HepG2 (cell line): ENCODE data around the gene DHX34. TPM values are rescaled to one million over a fixed set of nuclear protein-coding genes. Genes with fewer than 3 reads are reported as not detected.
A peak's percentile ranks its signal among the peaks of the same experiment; 100 is the strongest.

ENCODE experiments used
- ATAC-seq: fragments of 200-7000 bp; cut with Tn5 transposase; 3 replicates; pipeline ENCODE4 v1.9.1; 2020; ENCODE audit warnings: mild to moderate bottlenecking, moderate library complexity
- BruUV-seq: library from RNA; stranded (reverse); fragments of 400-500 nt; replicated peaks from 2 replicates; lab custom pipeline; 2021; lab: Mats Ljungman, UMichigan
- CTCF ChIA-PET: fragments of 300-600 bp; formaldehyde crosslinking; extraction: SDS; loops from one replicate; lab custom pipeline; 2021; ENCODE audit warnings: low total read pairs, inconsistent platforms, low intra/inter-chr PET ratio; lab: Yijun Ruan, JAX
- POLR2A ChIA-PET: fragments of 350-600 bp; sonication (Branson Sonifier 250); formaldehyde crosslinking; loops from one replicate; lab custom pipeline; 2020; ENCODE audit warnings: antibody characterized with exemption, inconsistent platforms; lab: Yijun Ruan, JAX
- DNase-seq: peaks from one replicate; pipeline ENCODE4 v3.0.0-alpha.2; 2015; ENCODE audit warnings: low spot score
- FAIRE-seq: peaks from 3 replicates; lab custom pipeline; 2011; peaks lifted over from hg19 to GRCh38; lab: Jason Lieb, UNC
- H2AFZ ChIP-seq: one replicate; pipeline ENCODE4 v1.6.1; 2011; ENCODE audit warnings: low read length, inconsistent platforms
- H3K27ac ChIP-seq: fragments of 300-600 bp; 3 replicates; pipeline ENCODE4 v1.8.0; 2011; ENCODE audit warnings: mixed run types, mild to moderate bottlenecking, mixed read lengths, low read length, inconsistent platforms; ENCODE audit not compliant: insufficient read depth; ENCODE audit errors: extremely low read length
- H3K27me3 ChIP-seq, 2 experiments: fragments of 200-600 bp in 1 of 2; 2 replicates in 1 of 2; 3 replicates in 1 of 2; pipeline versions ENCODE4 v1.6.0 to v1.8.0; 2011; ENCODE audit warnings: low read length in 2 of 2, mild to moderate bottlenecking in 2 of 2, moderate library complexity in 2 of 2, inconsistent platforms in 1 of 2; ENCODE audit not compliant: insufficient read depth in 2 of 2, control insufficient read depth in 1 of 2
- H3K36me3 ChIP-seq, 2 experiments: fragments of 200-600 bp in 1 of 2; replicated peaks in 1 of 2; 2 replicates in 1 of 2; 3 replicates in 1 of 2; pipeline versions ENCODE4 v1.5.1 to v1.8.0; 2011; ENCODE audit warnings: low read length in 2 of 2, inconsistent platforms in 1 of 2; ENCODE audit not compliant: insufficient read depth in 2 of 2, control insufficient read depth in 1 of 2
- H3K4me1 ChIP-seq: 2 replicates; pipeline ENCODE4 v1.5.1; 2012; ENCODE audit warnings: low read length, inconsistent platforms; ENCODE audit not compliant: insufficient read depth
- H3K4me2 ChIP-seq: 2 replicates; pipeline ENCODE4 v1.6.0; 2011; ENCODE audit warnings: low read depth, low read length, inconsistent platforms
- H3K4me3 ChIP-seq, 3 experiments: fragments of 200-600 bp in 1 of 3; sonication (generic), shearing (Covaris generic) in 1 of 3; replicated peaks in 1 of 3; 2 replicates each; pipeline ENCODE4 v1.5.1; 2011 to 2016; ENCODE audit warnings: low read length in 3 of 3, inconsistent platforms in 2 of 3, low read depth in 2 of 3, mild to moderate bottlenecking in 2 of 3, control low read depth in 1 of 3, mixed read lengths in 1 of 3; ENCODE audit not compliant: insufficient read depth in 1 of 3
- H3K79me2 ChIP-seq: one replicate; pipeline ENCODE4 v1.6.1; 2011; ENCODE audit warnings: low read length, inconsistent platforms; ENCODE audit not compliant: insufficient read depth
- H3K9ac ChIP-seq: 2 replicates; pipeline ENCODE4 v1.6.0; 2011; ENCODE audit warnings: mild to moderate bottlenecking, low read depth, low read length, inconsistent platforms; ENCODE audit not compliant: insufficient read depth
- H3K9me3 ChIP-seq: 2 replicates; pipeline ENCODE4 v1.5.1; 2012; ENCODE audit warnings: mild to moderate bottlenecking, low read length
- H4K20me1 ChIP-seq: 2 replicates; pipeline ENCODE4 v1.6.0; 2011; ENCODE audit warnings: inconsistent platforms, mild to moderate bottlenecking, low read length, moderate library complexity; ENCODE audit not compliant: insufficient read depth
- AGO2 ChIP-seq: fragments of 200-400 bp; formaldehyde crosslinking; optimal IDR thresholded peaks from 2 replicates; pipeline ENCODE3; 2017; ENCODE audit warnings: mild to moderate bottlenecking, low read depth, low read length, moderate library complexity
- HNRNPL ChIP-seq: fragments of 200-400 bp; formaldehyde crosslinking; IDR thresholded peaks from 2 replicates; pipeline ENCODE4 v1.6.1; 2017; ENCODE audit warnings: mild to moderate bottlenecking, low read depth, low read length
- ZNF274 ChIP-seq: sonication (generic); formaldehyde crosslinking; IDR thresholded peaks from 2 replicates; pipeline ENCODE4 v1.5.1; 2020; ENCODE audit warnings: mild to moderate bottlenecking, missing genetic modification reagents
- ZNF546 ChIP-seq: sonication (generic); formaldehyde crosslinking; conservative IDR thresholded peaks from 2 replicates; pipeline ENCODE4 v1.8.1; 2023; ENCODE audit warnings: mild to moderate bottlenecking, missing genetic modification reagents
- WGBS: methylation state at CpG from one replicate; pipeline ENCODE4 v1.1.6; 2017; ENCODE audit warnings: low lambda C conversion rate; 5-methylcytosine and 5-hydroxymethylcytosine counted together
- in situ Hi-C: cut with HindIII; loops from 2 replicates; pipeline ENCODE4 v1.10.0; 2017; ENCODE audit warnings: low pct_unique_long_range_greater_than_20kb; ENCODE audit not compliant: extremely low pct_ligation_motif_present
- intact Hi-C: fragments of 100-400 bp; cut with micrococcal nuclease; formaldehyde crosslinking; loops from one replicate; pipeline ENCODE4 v1.10.0; 2022; ENCODE audit not compliant: unreplicated experiment
- polyA plus RNA-seq, 8 experiments: library from polyadenylated mRNA; depleted of rRNA in 3 of 8; stranded (reverse) in 7 of 8; unstranded in 1 of 8; fragments of >200 nt; fragmentation: Illumina TruSeq in 4 of 8; extraction: Trizol in 4 of 8; gene quantifications; 2 replicates each; pipeline versions ENCODE4 v1.2.1 to v1.2.3, GENCODE V29; 2011 to 2016; ENCODE audit warnings: low read depth in 4 of 8, missing spikeins in 1 of 8, mixed read lengths in 1 of 8; ENCODE audit not compliant: insufficient read depth in 1 of 8
- total RNA-seq, 5 experiments: library from RNA; depleted of rRNA; stranded (reverse); fragments of >200 nt; fragmentation: Illumina TruSeq; extraction: Trizol; gene quantifications; 2 replicates each; pipeline ENCODE4 v1.2.3, GENCODE V29; 2016; ENCODE audit warnings: low read depth in 1 of 5
- TF ChIP-seq, protein P1 (sequence below): sonication (generic); formaldehyde crosslinking; IDR thresholded peaks from one replicate; pipeline ENCODE4 v1.5.1; 2020; ENCODE audit warnings: mild to moderate bottlenecking, missing genetic modification reagents; ENCODE audit errors: not compliant biosample characterization

Gene DHX34
- total and polyA plus RNA-seq, 2 of the 13 experiments (the other 11 are each of a cell fraction or from before 2014, with no cell fraction given), result 9.2 to 12.0 TPM

DNA sequence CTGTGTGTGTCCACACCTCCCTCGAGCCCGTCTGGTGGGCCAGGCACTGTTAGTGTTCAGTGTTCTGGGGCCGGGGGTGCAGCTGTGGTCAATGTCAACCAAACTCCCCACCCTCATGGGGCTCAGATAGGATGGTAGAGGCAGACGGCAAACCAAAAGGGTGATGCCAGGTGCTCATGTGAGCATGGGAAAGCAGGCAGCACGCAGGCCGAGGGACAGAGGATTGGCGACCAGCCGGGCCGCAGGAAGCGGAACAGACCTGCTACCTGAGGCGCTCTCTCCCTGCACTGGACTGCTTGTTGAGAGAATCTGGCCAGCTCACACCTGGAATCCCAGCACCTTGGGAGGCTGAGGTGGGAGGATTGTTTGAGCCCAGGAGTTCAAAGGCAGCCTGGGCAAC is 29.1 kb downstream of the DHX34 start (continued):
- TF ChIP-seq, protein P1, sequence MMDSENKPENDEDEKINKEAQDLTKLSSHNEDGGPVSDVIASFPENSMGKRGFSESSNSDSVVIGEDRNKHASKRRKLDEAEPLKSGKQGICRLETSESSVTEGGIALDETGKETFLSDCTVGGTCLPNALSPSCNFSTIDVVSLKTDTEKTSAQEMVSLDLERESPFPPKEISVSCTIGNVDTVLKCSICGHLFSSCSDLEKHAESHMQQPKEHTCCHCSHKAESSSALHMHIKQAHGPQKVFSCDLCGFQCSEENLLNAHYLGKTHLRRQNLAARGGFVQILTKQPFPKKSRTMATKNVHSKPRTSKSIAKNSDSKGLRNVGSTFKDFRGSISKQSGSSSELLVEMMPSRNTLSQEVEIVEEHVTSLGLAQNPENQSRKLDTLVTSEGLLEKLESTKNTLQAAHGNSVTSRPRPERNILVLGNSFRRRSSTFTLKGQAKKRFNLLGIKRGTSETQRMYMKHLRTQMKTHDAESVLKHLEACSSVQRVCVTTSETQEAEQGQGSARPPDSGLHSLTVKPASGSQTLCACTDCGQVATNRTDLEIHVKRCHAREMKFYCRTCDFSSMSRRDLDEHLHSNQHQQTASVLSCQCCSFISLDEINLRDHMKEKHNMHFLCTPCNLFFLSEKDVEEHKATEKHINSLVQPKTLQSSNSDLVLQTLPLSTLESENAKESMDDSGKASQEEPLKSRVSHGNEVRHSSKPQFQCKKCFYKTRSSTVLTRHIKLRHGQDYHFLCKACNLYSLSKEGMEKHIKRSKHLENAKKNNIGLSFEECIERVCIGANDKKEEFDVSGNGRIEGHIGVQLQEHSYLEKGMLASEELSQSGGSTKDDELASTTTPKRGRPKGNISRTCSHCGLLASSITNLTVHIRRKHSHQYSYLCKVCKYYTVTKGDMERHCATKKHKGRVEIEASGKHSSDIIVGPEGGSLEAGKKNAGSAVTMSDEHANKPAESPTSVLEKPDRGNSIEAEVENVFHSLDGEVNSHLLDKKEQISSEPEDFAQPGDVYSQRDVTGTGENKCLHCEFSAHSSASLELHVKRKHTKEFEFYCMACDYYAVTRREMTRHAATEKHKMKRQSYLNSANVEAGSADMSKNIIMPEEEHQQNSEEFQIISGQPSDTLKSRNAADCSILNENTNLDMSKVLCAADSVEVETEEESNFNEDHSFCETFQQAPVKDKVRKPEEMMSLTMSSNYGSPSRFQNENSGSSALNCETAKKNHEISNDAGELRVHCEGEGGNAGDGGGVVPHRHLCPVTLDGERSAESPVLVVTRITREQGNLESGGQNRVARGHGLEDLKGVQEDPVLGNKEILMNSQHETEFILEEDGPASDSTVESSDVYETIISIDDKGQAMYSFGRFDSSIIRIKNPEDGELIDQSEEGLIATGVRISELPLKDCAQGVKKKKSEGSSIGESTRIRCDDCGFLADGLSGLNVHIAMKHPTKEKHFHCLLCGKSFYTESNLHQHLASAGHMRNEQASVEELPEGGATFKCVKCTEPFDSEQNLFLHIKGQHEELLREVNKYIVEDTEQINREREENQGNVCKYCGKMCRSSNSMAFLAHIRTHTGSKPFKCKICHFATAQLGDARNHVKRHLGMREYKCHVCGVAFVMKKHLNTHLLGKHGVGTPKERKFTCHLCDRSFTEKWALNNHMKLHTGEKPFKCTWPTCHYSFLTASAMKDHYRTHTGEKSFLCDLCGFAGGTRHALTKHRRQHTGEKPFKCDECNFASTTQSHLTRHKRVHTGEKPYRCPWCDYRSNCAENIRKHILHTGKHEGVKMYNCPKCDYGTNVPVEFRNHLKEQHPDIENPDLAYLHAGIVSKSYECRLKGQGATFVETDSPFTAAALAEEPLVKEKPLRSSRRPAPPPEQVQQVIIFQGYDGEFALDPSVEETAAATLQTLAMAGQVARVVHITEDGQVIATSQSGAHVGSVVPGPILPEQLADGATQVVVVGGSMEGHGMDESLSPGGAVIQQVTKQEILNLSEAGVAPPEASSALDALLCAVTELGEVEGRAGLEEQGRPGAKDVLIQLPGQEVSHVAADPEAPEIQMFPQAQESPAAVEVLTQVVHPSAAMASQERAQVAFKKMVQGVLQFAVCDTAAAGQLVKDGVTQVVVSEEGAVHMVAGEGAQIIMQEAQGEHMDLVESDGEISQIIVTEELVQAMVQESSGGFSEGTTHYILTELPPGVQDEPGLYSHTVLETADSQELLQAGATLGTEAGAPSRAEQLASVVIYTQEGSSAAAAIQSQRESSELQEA (CRISPR knock-in tag), result no peak

DNA sequence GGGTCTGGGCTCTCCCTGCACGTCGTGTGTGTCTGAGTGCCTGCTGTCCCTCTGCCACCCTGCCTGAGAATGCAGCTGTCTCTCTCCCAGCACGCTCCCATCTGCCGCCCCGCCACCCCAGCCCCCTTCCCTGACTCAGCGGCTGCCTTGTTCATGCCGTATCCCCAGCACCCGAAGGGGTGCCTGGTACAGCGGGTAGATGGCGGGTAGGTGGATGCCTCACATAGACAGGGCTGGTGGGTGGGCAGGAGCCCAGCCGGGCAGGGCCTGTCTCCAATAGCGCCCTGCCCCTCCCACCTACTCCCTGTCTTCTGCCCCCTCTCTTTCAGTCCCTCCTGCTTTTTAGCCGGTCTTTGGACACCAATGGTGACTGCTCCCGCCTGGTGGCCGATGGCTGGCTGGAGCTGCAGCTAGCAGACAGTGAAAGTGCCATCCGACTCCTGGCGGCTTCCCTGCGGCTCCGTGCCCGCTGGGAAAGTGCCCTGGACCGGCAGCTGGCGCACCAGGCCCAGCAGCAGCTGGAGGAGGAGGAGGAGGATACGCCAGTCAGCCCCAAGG is 30.3 kb downstream of the DHX34 start:
- POLR2A ChIA-PET, result no interaction called here

More for the DNA sequence above, 30.3 kb downstream of the DHX34 start:
- no peaks in the 10 kb centered on the region for H3K79me2 ChIP-seq
- TF ChIP-seq AGO2 (peak; percentile 25), ZNF274 (0 out of 2 replicates have a peak, but pooled peaks have one; percentile 32), HNRNPL (0 out of 2 replicates have a peak, but pooled peaks have one; percentile 26), ZNF546 (CRISPR knock-in tag) (no peak)
- 0 out of 2 replicates have a peak, but pooled peaks cover 3% of the 10 kb centered on the region for H4K20me1 ChIP-seq
- H3K9ac ChIP-seq, result no peak overlapping the region
- H3K36me3 ChIP-seq, result peaks cover 36 to 58% of the 10 kb centered on the region in 2 experiments
- no peaks in the 10 kb centered on the region for H3K27me3 ChIP-seq
- WGBS, result 95% methylated on average over 15 of the region's 23 CpGs
- H3K4me2 ChIP-seq, result no peak overlapping the region
- DNase-seq (no peak), ATAC-seq (no peak), FAIRE-seq (no peak)
- no peaks in the 10 kb centered on the region for H3K9me3 ChIP-seq
- no TSS peak for BruUV-seq
- in situ Hi-C loops (no loop called here), intact Hi-C loops (no loop called here)
- H3K4me1 ChIP-seq, result no peaks in the 10 kb centered on the region
- no peak overlapping the region for H3K4me3 ChIP-seq
- H3K27ac ChIP-seq, result no peak overlapping the region
- H2AFZ ChIP-seq, result no peak overlapping the region
- CTCF ChIA-PET, result no interaction called here
